GM04503 (cell line): ENCODE data around the gene TCF25.

Source experiments
- DNase-seq: peaks from one replicate; pipeline ENCODE4 v3.0.0-alpha.2; 2012; ENCODE audit warnings: low read depth

The TCF25 gene

GRCh38 chr16:89880477-89881367 is 7.3 kb downstream of the TCF25 start:
- DNase-seq = no peak

GRCh38 chr16:89881368-89881730 is 8.0 kb downstream of the TCF25 start:
- DNase-seq = no peak

- no peak for DNase-seq
Observed at GRCh38 chr16:89883346-89884040, 10.1 kb downstream of the TCF25 start.

GRCh38 chr16:89884041-89884421 is 10.6 kb downstream of the TCF25 start:
- DNase-seq = no peak

GRCh38 chr16:89887243-89887642 is 13.9 kb downstream of the TCF25 start:
- no peak for DNase-seq

- no peak for DNase-seq
Observed at GRCh38 chr16:89890200-89890599, 16.8 kb downstream of the TCF25 start.

GRCh38 chr16:89890886-89891657 is 17.7 kb downstream of the TCF25 start:
- no peak for DNase-seq

GRCh38 chr16:89892055-89892630 is 18.8 kb downstream of the TCF25 start:
- no peak for DNase-seq

- no peak for DNase-seq
Observed at GRCh38 chr16:89892635-89893034, 19.2 kb downstream of the TCF25 start.

GRCh38 chr16:89893642-89894548 is 20.5 kb downstream of the TCF25 start:
- DNase-seq = no peak

- DNase-seq = no peak
Observed at GRCh38 chr16:89895482-89896250, 22.3 kb downstream of the TCF25 start.

- DNase-seq = no peak
Observed at GRCh38 chr16:89897204-89897603, 23.8 kb downstream of the TCF25 start.

- DNase-seq = no peak
Observed at GRCh38 chr16:89898201-89898967, 25.0 kb downstream of the TCF25 start.

- DNase-seq = no peak
Observed at GRCh38 chr16:89899879-89900481, 26.6 kb downstream of the TCF25 start.

GRCh38 chr16:89900885-89901284 is 27.5 kb downstream of the TCF25 start:
- DNase-seq = no peak

GRCh38 chr16:89902980-89903379 is 29.6 kb downstream of the TCF25 start:
- no peak for DNase-seq

GRCh38 chr16:89903908-89904515 is 30.6 kb downstream of the TCF25 start:
- DNase-seq = no peak

GRCh38 chr16:89904606-89905510 is 31.5 kb downstream of the TCF25 start:
- no peak for DNase-seq
